GM12878 (cell line): Measurements from ENCODE around the gene GABRB3.

ENCODE experiments used
- BMI1 ChIP-seq: fragments of 450-650 bp; IDR thresholded peaks from 2 replicates; pipeline ENCODE4 v1.6.1; 2016; ENCODE audit warnings: mild to moderate bottlenecking, moderate library complexity, borderline replicate concordance
- CREB1 ChIP-seq: IDR thresholded peaks from 2 replicates; pipeline ENCODE4 v1.6.1; 2012; ENCODE audit warnings: low read depth, mild to moderate bottlenecking, inconsistent platforms
- EGR1 ChIP-seq, 2 experiments: IDR thresholded peaks; 1 replicate in 1 of 2; 2 replicates in 1 of 2; pipeline ENCODE4 v1.6.1; 2011 to 2012; ENCODE audit warnings: low read depth in 2 of 2, low read length in 2 of 2, borderline replicate concordance in 1 of 2, mild to moderate bottlenecking in 1 of 2, moderate library complexity in 1 of 2
- EP300 ChIP-seq, 2 experiments: fragments of 150-350 bp in 1 of 2; IDR thresholded peaks; 2 replicates each; pipeline ENCODE4 v1.6.1; 2011 to 2012; ENCODE audit warnings: low read depth in 2 of 2, low read length in 2 of 2, borderline replicate concordance in 1 of 2, improper control_type of control experiment in 1 of 2, inconsistent platforms in 1 of 2; ENCODE audit not compliant: control insufficient read depth in 1 of 2
- LARP7 ChIP-seq: fragments of 450-650 bp; IDR thresholded peaks from 2 replicates; pipeline ENCODE4 v1.6.1; 2017; ENCODE audit warnings: mild to moderate bottlenecking
- RAD21 ChIP-seq: IDR thresholded peaks from 2 replicates; pipeline ENCODE4 v1.6.1; 2011; ENCODE audit warnings: mild to moderate bottlenecking, low read depth, low read length, moderate library complexity; ENCODE audit not compliant: insufficient read depth
- RELA ChIP-seq: fragments of 450-650 bp; IDR thresholded peaks from 2 replicates; pipeline ENCODE4 v1.8.0; 2014; ENCODE audit warnings: borderline replicate concordance; ENCODE audit not compliant: partially characterized antibody
- RFX5 ChIP-seq: IDR thresholded peaks from 2 replicates; pipeline ENCODE4 v1.6.1; 2011; ENCODE audit warnings: low read depth, low read length, improper control_type of control experiment
- SPI1 ChIP-seq: IDR thresholded peaks from 2 replicates; pipeline ENCODE4 v1.6.1; 2011; ENCODE audit warnings: low read depth, mild to moderate bottlenecking, low read length, moderate library complexity, borderline replicate concordance; ENCODE audit not compliant: insufficient read depth
- TCF12 ChIP-seq: IDR thresholded peaks from 2 replicates; pipeline ENCODE4 v1.6.1; 2011; ENCODE audit warnings: low read depth, mild to moderate bottlenecking, low read length
- YY1 ChIP-seq: IDR thresholded peaks from 2 replicates; pipeline ENCODE4 v1.6.1; 2011; ENCODE audit warnings: low read depth, mild to moderate bottlenecking, low read length
- TF ChIP-seq, protein P1 (sequence below): IDR thresholded peaks from 2 replicates; pipeline ENCODE4 v1.6.1; 2011; ENCODE audit warnings: low read depth, low read length, improper control_type of control experiment, borderline replicate concordance
- TF ChIP-seq, protein P2 (sequence below): IDR thresholded peaks from 2 replicates; pipeline ENCODE4 v1.6.1; 2012; ENCODE audit warnings: low read depth, low read length, improper control_type of control experiment
- TF ChIP-seq, protein P3 (sequence below), 3 experiments: IDR thresholded peaks in 2 of 3; conservative IDR thresholded peaks in 1 of 3; 2 replicates each; pipeline ENCODE4 v1.5.1; 2011; ENCODE audit warnings: low read depth in 3 of 3, low read length in 3 of 3, mild to moderate bottlenecking in 3 of 3, control low read depth in 2 of 3, moderate library complexity in 2 of 3, inconsistent platforms in 1 of 3, mixed read lengths in 1 of 3; ENCODE audit not compliant: control insufficient read depth in 2 of 3, insufficient read depth in 1 of 3; ENCODE audit errors: extremely low read depth in 1 of 3

DNA sequence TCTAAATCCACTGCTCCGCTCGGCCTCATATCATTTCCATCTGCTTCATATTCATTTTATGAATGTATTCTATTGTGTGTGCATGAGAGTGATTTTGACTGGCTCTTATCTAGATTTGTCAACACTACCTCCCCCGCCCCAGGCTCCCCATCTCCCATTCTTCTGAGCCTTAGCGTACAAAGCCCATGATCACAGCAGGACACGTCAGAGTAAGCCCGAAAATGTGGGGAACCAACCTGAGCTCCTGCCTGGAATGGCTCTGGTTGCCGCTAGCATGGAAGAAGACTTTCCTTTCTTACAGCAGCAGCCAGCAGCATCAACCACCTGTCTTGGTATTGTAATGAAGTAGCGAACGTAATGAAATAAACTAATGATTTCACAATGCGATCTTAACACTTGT lies 61.4 kb downstream of the GABRB3 start:
- TF ChIP-seq RFX5 (no peak), YY1 (no peak), BMI1 (no peak), RELA (no peak), TCF12 (no peak), LARP7 (no peak), SPI1 (no peak), EGR1 (IDR thresholded peaks at IDR 0.05; ENCODE audit: borderline replicate concordance in 1 of 2, low read depth in 2 of 2, low read length in 2 of 2) (no peak), EP300 (IDR thresholded peaks at IDR 0.05; ENCODE audit: borderline replicate concordance in 1 of 2, control insufficient read depth in 1 of 2, low read depth in 2 of 2, low read length in 2 of 2) (no peak), RAD21 (no peak), CREB1 (no peak)
- TF ChIP-seq, protein P1, sequence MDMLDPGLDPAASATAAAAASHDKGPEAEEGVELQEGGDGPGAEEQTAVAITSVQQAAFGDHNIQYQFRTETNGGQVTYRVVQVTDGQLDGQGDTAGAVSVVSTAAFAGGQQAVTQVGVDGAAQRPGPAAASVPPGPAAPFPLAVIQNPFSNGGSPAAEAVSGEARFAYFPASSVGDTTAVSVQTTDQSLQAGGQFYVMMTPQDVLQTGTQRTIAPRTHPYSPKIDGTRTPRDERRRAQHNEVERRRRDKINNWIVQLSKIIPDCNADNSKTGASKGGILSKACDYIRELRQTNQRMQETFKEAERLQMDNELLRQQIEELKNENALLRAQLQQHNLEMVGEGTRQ, result no peak
- TF ChIP-seq, protein P2, sequence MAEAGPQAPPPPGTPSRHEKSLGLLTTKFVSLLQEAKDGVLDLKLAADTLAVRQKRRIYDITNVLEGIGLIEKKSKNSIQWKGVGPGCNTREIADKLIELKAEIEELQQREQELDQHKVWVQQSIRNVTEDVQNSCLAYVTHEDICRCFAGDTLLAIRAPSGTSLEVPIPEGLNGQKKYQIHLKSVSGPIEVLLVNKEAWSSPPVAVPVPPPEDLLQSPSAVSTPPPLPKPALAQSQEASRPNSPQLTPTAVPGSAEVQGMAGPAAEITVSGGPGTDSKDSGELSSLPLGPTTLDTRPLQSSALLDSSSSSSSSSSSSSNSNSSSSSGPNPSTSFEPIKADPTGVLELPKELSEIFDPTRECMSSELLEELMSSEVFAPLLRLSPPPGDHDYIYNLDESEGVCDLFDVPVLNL, result no peak
- TF ChIP-seq, protein P3, sequence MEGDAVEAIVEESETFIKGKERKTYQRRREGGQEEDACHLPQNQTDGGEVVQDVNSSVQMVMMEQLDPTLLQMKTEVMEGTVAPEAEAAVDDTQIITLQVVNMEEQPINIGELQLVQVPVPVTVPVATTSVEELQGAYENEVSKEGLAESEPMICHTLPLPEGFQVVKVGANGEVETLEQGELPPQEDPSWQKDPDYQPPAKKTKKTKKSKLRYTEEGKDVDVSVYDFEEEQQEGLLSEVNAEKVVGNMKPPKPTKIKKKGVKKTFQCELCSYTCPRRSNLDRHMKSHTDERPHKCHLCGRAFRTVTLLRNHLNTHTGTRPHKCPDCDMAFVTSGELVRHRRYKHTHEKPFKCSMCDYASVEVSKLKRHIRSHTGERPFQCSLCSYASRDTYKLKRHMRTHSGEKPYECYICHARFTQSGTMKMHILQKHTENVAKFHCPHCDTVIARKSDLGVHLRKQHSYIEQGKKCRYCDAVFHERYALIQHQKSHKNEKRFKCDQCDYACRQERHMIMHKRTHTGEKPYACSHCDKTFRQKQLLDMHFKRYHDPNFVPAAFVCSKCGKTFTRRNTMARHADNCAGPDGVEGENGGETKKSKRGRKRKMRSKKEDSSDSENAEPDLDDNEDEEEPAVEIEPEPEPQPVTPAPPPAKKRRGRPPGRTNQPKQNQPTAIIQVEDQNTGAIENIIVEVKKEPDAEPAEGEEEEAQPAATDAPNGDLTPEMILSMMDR (IDR thresholded peaks at IDR 0.05 in 2 of 3, conservative IDR thresholded peaks at IDR 0.05 in 1 of 3; ENCODE audit: control insufficient read depth in 2 of 3, extremely low read depth in 1 of 3, insufficient read depth in 1 of 3, low read depth in 3 of 3, low read length in 3 of 3), result no peak
